HG03575 (cell line): ENCODE results near the gene EXOC3.
"Not testable (repeated sequence)": the region's sequence is repeated elsewhere in the genome, so short reads cannot be mapped to it uniquely, and the experiment has no call there.

Experiments
- ATAC-seq: cut with Tn5 transposase; IDR thresholded peaks from one replicate; pipeline ENCODE4 v1.9.1; 2021; ENCODE audit not compliant: unreplicated experiment, insufficient number of reproducible peaks, low FRiP score; ENCODE audit errors: extremely low read depth

Gene EXOC3

GRCh38 chr5:405421-405820 lies 37.6 kb upstream of the EXOC3 start:
- no peak for ATAC-seq

GRCh38 chr5:406041-406440 lies 36.9 kb upstream of the EXOC3 start:
- no peak for ATAC-seq

DNA sequence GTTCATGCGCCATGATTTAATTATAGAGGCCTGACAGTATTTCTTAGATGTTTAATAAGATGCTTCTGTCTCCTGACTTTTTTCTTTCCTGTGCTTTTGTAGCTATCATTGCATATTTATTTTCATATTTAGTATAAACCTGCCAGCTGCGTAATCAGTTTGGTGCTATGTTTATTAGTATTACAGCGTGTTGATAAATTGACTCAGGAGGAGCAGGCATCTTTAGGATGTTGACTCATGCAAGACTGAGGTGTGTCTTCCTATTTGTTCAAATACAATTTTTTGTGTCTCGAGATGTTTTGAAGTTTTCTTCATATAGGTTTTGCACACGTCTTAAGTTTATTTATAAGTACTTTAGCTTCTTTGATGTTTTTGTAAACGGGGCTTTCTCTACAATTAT lies 35.9 kb upstream of the EXOC3 start:
- no peak for ATAC-seq

DNA sequence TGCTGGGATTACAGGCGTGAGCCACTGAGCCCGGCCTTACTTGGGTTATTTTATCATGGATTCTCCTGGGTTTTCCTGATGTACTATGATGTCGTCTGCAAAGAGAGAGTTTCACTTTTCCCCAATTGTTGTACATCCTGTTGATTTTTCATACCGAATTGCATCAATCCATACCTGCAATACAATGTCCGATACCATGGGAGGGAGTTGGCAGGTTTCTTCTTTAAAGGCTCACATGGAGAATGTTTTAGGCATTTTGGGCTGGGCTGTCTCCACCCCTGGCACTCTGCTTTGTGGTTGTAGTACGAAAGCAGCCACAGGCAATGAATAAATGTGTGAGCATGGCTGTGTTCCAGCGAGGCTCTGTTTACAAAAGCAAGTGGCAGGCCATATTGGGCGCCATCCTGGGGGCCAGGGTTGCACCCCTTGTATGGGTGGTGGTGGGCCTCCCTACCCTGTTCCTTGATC lies 35.1 kb upstream of the EXOC3 start:
- ATAC-seq: no peak

GRCh38 chr5:410911-411517 lies 32.0 kb upstream of the EXOC3 start:
- ATAC-seq: no peak

- no peak for ATAC-seq
Observed at GRCh38 chr5:411728-412127, 31.2 kb upstream of the EXOC3 start.

GRCh38 chr5:414991-415927 lies 27.7 kb upstream of the EXOC3 start:
- not testable (repeated sequence) for ATAC-seq

GRCh38 chr5:415928-416635 lies 26.9 kb upstream of the EXOC3 start:
- ATAC-seq: no peak

DNA sequence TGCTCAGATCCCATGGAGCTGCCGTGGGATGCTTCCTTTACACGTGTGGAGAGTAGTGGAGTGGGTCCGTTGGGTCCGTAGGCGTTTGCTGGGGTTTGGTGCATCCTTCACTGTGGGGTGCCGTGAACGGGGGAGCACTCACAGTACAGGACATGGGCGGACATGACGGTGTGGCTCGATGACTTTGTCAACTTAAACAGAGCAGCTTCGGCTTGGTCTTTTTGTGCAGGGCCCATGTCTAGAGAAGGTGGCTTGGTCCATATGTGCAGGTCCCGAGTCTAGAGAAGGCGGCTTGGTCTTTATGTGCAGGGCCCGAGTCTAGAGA lies 26.4 kb upstream of the EXOC3 start:
- no peak for ATAC-seq

DNA sequence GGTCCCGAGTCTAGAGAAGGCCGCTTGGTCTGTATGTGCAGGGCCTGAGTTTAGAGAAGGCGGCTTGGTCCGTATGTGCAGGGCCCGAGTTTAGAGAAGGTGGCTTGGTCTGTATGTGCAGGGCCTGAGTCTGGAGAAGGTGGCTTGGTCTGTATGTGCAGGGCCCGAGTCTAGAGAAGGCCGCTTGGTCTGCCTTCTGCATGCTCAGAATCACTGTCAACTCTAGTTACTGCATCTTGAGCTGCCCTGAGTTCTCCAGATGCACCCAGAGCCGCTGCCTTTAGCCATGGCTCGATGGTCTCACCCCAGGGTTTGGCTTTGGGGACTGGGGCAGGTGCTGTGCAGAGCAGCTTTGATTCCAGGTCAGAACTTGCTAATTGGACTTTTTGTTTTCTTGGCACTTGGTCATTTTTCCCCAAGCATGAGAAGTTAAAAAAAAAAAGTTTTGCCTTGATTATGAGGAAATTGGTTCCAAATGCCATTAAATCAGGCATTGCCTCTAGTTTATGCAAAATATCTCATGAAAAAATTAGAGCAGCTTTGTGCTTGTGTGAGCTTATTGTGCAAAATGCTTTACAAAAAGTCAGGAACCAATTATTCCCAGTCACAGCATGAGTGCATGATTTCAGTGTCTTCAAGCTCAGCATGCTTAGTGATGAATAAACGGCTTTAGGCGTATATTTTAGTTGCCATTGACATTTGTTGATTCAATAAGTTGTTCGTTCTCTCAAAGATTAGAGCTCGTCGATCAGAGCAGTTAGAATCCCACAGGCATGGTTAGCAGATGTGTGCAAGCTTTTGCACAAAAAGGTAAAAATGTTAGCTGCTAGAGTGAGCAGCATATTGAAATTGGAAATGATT lies 25.4 kb upstream of the EXOC3 start:
- ATAC-seq: no peak

DNA sequence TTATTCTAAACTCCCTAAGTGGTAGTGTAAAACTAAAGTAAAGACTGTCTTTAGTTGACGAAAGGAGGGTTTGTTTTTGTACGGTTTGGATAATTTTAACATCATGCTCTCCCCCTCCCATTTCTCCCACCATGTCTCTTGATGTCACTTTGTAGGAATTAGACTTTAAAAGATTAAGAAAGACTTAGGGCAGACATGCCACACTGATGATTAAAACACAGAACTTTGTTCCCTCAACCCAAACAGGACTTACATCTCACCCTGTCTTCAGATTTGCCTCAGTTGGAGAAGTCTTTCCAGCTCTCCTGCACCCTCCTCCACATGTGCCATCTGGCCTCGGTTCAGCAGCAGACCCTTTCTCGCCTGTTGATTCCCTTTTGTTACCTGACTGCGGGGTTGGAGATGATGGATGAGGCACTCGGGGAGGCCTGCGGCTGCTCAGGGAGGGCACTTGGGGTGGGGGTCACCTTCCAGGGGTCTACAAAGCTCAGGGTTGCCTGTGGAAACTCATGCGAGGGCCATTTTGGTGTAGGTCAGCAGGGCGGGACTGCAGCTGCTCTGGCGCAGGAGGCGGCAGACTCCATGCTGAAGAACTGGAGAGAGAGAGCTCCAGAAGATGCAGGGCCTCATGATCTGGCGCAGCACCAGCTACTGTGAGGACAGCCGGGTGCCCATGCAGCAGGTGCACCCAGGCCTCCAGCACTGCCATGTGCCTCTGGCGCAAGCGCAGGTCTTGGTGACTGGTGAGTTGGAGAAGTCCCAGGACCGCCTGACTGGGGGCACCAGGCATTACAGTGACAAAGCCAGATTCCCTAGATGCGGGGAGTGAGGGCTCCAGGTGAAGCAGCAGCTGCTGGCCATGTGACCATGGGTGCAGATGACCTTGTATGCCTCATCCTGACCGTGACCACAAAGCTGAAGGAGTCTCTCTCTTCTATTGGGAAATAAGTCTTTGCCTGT lies 24.5 kb upstream of the EXOC3 start:
- no peak for ATAC-seq

DNA sequence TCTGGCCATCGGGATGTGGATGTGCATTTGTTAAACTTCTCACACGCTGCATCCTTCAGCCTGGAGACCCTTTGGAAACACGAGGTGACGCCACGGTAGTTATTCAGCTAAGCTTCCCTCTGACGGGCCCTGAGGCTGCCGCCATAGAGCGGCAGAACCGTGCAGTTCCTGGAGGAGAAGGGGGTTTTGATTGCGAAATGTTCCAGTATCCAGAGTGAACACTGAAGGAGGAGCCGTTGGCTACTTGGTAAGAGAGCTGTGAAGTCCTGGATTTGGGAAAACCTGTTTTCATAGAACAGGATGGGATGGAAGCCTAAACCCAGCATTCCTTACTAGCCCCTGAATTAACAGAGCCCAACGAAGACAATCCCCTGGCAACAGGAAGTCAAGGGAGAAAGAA lies 23.0 kb upstream of the EXOC3 start:
- ATAC-seq: no peak

GRCh38 chr5:420632-421286 lies 22.2 kb upstream of the EXOC3 start:
- ATAC-seq: no peak

DNA sequence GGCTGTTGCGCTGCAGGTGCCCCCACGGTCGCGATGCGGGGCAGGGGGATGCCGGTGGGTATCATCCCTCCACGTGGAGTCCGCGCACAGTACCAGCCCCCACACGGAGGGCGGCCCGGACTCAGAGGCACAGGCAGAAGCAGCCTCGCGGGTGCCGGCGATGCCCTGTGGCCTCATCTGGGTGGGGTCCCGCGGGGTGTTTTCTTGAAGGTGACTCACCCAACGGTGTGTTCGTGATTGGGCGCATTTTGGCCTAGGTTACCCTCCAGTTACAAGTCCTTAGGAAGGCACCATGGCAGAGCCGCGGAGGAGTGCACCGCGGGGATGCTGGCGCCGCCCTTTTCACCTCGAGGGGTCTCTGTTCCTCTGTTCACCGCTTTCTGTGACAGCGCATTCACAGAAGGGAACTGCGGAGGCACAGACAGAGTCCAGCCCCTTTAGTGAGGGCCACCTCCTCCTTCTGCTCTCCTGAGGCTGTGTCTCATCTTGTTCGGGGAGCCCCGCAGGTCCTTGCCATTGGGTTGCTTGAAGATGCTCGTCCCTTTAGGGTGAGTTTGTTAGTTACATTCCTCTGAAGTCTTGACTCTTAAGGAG lies 21.6 kb upstream of the EXOC3 start:
- ATAC-seq: no peak

DNA sequence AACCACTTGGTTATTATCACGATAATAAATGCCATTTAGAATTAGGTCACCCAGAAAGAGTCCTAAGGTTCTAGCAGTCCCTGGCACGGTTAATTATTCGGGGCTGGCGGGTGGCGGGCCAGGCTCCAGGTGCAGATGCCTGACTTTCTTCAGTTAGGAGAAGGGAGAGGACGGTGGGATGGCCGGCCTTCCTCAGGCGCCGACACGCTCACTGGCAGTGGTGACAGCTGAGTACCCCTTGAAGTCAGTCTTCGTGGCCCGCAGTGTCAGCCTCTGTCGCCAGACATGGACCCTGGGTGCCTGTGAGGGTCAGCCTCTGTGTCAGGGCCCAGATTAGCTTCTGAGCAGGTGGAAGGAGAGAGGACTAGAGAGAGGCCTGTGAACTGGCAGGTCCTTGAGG lies 21.1 kb upstream of the EXOC3 start:
- no peak for ATAC-seq

- ATAC-seq: no peak
Observed at GRCh38 chr5:422323-423232, 20.4 kb upstream of the EXOC3 start.
